HS-27A (cell line): Measurements from ENCODE around the gene EED.

Source experiments
- DNase-seq: peaks from one replicate; pipeline ENCODE4 v3.0.0-alpha.2; 2012; ENCODE audit warnings: low read depth, missing footprints

The EED gene

DNA sequence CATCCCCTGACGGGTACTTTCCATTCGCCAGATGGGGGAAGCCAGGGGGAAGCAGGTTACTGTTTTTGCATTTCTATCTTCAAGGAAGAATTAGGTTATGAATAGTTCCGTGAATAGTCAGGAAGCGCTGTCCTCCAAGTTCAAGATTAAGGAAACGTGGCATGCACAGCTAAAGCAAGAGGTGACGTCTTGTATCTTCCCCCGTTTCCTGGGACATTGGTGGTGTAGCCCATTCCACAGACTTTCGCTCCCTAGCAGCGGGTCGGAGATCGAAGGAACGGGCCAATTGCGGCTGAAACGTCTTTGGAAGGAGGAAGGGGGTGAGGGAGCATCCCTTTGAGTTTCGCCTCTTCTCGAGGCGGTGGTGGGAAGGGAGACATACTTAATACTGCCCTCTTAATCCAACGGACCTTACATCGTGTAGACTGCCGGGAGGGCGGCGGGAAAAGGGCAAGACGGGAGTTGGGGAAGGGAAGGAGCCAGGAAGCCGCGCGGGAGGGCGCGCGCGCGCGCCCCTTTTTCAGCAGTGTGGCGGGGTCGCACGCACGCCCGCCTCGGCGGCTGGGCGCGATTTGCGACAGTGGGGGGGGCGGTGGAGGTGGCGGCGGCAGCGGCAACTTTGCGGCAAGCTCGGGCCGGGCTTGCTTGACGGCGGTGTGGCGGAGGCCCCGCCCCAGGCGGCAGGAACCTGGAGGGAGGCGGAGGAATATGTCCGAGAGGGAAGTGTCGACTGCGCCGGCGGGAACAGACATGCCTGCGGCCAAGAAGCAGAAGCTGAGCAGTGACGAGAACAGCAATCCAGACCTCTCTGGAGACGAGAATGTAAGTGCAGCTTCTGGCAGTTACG lies at the start of gene EED:
TSS of gene EED (plus strand) at position 232 of the 847 bp plus-strand sequence. CDS start at position 709, 477 bp downstream.
- DNase-seq: peak; percentile 89

DNA sequence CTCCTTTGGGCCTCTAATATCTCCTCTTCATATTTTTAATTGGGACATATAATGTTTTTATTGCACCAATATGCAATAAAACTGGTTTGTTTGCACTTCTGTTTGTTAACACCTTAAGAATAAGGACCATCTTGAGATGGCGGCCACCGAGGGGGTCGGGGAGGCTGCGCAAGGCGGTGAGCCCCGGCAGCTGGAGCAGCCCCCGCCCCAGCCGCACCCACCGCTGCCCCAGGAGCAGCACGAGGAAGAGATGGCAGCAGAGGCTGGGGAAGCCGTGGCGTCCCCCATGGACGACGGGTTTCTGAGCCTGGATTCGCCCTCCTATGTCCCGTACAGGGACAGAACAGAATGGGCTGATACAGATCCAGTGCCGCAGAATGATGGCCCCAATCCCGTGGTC lies 49.6 kb upstream of the EED start:
- DNase-seq: no peak

DNA sequence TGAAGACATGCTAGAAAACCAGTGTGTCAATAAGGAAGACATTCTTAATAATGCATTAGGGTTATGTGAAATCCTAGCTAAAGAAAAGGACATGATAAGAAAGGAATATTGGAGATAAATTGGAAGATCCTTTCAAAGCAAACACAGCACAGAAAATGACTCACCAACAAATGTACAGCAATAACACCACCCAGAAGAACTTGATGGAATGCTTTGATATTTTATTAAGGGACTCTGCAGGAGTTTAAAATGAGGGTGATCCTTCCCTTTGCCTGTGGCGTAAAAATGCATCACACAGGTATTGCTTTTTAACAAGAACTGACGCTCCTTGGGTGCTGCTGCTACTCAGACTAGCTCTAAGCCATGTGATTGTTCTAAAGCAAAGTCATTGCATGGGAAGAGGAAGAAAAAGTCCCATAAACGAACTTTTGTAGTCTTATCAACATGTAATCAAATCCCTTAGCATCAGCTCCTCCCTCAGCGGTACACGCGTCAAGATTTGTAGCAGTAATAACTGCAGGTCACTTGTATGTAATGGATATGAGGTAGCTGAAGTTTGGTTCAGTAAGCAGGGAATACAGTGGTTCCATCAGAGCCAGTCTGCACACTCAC lies 48.4 kb upstream of the EED start:
- DNase-seq: no peak

DNA sequence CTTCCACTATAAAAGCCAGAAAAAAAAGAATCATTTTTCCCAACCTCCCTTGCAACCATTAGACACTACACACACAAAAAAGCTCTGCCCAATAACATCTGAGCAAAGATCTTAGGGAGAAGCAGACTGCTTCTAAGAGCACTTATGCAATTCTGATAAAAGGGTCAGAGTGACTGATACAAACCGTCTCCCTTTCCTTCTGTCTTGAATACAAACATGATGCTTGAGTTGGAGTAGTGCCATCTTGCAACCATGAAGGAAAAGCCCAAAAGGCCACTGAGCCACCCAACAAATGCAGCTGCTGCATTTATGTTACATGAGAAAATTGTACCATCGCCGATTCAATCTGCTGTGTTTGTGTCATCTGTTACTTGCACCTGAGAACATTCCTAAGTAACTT lies 47.6 kb upstream of the EED start:
- no peak for DNase-seq

- no peak for DNase-seq
These were observed 47.1 kb upstream of the EED start for GRCh38 chr11:86197448-86197847.

DNA sequence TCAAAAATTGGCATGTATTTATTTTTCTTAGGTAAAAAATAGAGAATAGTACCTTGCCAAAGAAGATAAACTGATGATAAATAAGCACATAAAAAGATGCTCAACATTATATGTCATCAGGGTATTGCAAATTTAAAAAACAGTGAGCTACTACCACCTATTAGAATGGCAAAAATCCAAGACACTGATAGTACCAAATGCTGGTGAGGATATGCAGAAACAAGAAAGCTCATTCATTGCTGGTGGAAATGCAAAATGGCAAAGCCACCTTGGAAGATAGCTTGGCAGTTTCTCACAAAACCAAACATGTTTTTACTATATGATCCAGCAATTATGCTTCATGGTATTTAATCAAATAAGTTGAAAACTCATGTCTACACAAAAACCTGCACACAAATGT lies 46.4 kb upstream of the EED start:
- no peak for DNase-seq

DNA sequence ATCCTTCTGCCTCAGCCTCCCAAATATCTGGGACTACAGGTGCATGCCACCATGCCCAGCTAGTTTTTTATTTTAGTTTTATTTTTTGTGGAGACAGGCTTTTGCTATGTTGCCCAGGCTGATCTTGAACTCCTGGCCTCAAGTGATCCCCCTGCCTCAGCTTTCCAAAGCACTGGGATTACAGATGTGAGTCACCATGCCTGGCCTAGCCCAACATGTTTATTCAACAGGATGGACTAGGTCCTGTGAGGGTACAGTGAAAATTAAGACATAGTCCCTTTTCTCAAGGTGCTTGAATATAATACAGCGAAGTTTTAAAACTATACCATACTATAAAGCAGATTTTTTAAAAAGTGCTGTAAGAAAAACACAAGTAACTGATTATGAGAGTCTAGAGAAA lies 45.2 kb upstream of the EED start:
- no peak for DNase-seq

GRCh38 chr11:86201371-86201884 lies 43.1 kb upstream of the EED start:
- DNase-seq: no peak

- no peak for DNase-seq
These were observed 42.6 kb upstream of the EED start for GRCh38 chr11:86202013-86202336.

DNA sequence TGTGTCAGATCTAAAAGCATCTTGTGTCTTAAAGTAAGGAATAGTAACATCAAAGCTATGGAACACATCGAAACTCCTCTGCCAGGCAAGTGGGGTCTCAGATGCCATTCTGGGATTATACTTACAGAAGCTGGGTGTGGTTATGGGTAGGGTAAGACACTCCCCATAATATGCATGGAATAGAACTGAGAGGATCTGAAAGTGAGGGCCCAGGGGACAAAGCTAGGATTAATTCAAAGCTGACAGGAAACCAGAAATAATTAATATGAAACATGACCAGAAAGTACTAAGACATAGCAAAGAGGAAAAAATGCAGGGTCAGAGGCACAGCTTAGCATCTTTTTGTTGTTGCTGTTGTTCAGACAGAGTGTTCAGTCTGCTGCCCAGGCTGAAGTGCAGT lies 40.2 kb upstream of the EED start:
- no peak for DNase-seq

- DNase-seq: no peak
These were observed 38.9 kb upstream of the EED start for GRCh38 chr11:86205421-86206336.

GRCh38 chr11:86206337-86206695 lies 38.2 kb upstream of the EED start:
- no peak for DNase-seq

- no peak for DNase-seq
These were observed 37.1 kb upstream of the EED start for GRCh38 chr11:86207413-86207812.

DNA sequence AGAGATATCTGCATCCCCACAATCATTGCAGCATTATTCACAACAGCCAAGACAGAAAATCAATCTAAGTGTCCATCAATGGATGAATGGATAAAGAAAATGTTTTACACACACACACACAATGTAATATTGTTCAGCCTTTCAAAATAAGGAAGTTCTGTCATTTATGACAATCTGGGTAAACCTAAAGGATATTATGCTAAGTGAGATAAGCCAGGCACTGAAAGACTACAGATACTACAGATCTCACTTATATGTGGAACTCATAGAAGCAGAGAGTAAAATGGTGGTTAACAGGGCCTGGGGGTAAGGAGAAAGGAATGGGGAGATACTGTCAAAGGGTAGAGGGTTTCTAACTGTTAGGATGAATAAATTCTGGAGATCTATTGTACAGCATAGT lies 36.0 kb upstream of the EED start:
- no peak for DNase-seq

DNA sequence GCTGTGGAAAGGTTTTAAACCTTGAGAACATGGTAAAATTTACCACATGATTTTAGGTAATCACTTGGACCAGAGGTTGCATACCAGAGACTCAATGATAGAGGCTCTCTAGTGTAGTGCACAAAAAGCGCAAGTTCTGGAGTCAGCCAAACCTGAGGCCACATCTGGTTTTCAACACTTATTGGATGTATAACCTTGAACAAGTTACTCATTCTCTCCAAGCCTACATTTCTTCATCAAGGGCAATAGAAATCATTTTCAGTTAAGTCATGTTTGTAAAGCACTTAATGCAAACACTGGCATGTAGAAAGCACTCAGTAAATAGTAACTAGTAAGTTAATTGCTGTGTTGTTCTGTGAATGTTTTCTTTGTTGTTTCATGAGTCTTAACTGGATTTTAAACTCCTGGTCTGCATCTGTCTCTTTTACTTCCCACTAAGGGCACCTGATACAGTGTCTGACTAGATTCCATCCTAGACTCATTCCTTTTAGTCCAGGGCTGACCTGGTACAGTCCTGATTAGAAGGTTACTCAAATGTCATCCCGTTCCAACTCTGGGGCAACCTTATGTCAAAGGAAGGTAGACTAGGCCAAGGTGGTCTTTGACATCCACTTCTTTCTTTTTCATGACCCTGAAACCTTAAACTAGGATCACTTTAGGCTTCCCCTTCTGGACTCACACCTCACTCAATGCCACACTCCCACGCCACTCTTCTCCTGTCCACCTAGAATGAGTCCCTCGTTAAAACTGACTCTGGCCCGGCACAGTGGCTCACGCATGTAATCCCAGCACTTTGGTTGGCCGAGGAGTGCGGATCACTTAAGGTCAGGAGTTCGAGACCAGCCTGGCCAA lies 34.5 kb upstream of the EED start:
- DNase-seq: no peak

DNA sequence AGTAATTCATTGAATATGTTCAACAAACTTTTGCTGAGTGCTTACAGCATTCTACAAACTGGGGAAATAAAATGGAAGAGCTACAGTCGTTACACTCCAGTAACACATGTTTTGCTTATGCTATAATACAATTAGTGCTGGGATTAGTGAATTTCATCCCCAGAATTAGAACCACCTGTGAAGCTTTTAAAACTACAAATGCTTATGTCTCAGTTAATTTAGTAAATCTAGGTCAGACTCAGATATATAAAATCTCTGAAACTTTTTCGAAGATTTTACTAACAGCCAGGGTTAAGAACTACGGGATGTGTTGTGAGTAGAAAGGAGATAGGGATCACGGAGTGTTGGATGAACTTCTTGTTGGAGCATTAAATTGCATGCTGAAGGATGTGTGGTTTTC lies 33.7 kb upstream of the EED start:
- DNase-seq: no peak

DNA sequence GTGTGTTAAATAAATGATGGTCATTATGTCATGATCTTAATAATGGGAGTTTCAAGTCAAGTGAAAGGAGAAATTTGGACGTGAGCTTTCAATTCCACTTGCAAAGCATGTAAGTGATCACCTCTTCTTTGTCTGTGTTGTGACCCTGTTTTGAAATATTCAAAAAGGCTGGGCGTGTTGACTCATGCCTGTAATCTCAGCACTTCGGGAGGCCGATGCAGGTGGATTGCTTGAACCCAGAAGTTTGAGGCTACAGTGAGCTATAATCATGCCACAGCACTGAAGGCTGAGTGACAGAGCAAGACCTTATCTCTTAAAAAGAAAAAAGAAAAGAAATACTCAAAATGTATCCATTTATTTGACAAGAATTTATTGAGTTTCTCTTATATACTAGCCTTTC lies 32.9 kb upstream of the EED start:
- DNase-seq: no peak

DNA sequence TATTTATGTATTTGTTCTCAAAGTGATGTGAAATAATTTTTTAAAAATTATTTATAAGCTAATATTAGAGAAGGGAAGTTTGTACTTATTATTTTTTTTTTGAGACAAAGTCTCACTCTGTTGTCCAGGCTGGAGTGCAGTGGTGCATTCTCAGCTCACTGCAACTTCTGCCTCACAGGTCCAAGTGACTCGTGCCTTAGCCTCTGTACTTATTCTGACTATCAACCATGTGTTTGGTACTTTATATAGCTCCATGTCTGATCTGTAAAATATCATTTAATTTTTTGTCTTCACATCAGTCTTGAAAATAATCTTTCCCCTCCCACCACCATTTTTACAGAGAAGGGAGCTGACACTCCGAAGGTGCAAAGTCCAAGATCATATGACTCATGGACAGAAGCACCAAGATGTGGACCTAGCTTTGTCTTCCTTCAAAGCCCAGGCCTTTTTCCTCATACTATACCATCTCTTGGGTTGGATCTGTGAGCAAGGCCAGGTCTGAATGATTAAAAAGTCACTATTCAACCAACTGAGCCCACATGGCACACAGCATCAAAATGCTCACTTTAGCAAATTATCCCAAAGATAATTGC lies 32.4 kb upstream of the EED start:
- DNase-seq: no peak

DNA sequence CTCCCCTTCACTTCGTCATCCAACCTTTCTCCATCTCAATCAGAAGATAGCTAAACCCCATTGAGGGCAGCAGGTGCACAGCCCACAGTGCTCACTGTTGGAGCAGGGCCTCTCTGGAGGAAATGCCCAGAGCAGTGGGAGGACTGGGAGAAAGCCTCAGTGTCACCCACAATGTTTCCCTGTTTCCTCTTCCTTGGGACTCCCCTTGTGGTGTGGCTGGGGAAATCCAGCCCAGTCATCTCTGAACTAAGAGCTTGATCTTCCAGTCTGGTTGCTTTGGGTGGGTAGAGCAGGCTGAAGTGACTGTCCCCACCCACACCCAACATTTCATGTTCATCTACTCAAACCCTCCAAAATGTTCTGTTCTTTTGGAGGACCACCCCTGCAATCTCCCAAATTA lies 29.8 kb upstream of the EED start:
- no peak for DNase-seq

DNA sequence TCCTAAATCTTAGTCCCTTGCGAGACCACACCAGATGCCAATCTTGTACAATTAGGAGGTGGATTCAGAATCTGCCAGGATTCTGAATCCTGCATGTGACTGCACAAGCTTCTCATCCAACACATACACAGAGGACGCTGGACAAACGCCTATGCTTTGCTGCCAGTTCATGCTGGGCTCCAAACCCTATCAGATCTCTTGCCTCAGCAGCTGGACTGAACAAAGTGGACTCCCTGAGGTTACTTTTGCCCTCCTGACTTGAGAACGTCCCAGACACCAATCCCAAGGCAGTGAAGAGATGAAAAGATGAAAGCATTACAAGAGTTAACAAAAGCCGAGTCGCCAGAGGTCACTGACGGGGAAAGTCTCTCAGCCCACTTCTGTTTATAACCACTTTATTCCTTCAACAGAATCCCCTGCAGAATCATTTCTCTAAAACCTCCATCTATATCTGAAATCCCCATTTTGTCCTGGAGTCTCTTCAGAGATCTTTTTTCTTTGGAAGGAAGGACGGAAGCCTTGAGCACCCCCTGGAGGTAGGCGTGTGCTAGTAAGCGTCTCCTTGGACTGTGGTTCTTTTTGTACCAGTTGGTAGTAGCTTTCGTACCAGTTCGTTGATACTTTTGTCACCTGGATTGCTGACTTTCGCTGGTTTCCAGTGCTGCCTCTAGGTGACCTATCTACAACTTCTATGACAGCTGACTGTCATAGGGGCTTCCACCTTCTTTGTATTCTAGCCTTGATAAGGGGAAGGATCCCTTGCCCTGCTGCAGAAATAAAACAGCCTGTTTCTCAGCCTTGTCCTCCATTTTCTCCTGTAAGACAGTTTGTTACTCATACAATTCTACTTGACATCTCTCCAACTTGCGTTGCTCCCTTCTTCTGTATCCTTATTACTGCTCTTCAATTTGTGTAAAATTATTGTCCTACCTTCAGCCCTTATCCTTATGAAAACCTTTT lies 26.1 kb upstream of the EED start:
- peak; percentile 53 for DNase-seq
